ENCODE results near the gene TSPO.

GRCh38 chr22:43200031-43200430 lies 48.7 kb downstream of the TSPO start:
- TF ChIP-seq CTCF (IDR thresholded peaks at IDR 0.05 in 4 of 5, conservative IDR thresholded peaks at IDR 0.05 in 1 of 5): no peak
- no peak for TF ChIP-seq POLR2A (IDR thresholded peaks at IDR 0.05)
